Esophagus (tissue), 2 donors: Measurements from ENCODE around the gene SLC24A3. TPM values are rescaled to one million over a fixed set of nuclear protein-coding genes. Genes with fewer than 3 reads are reported as not detected.
A peak's percentile ranks its signal among the peaks of the same experiment; 100 is the strongest.

Experiments
- H3K27ac ChIP-seq, 2 donors: one replicate each; pipeline ENCODE4 v1.5.1; 2013; ENCODE audit warnings: low read depth in 2 of 2, mild to moderate bottlenecking in 2 of 2, inconsistent platforms in 1 of 2, low read length in 1 of 2, moderate library complexity in 1 of 2
- H3K27me3 ChIP-seq, 2 donors: one replicate each; pipeline ENCODE4 v1.6.1; 2013; ENCODE audit warnings: low read length in 2 of 2, control low read depth in 1 of 2, mild to moderate bottlenecking in 1 of 2; ENCODE audit not compliant: insufficient read depth in 2 of 2, control insufficient read depth in 1 of 2
- H3K36me3 ChIP-seq, 2 donors: one replicate each; pipeline ENCODE4 v1.6.1; 2013; ENCODE audit warnings: low read length in 1 of 2; ENCODE audit not compliant: control insufficient read depth in 2 of 2, insufficient read depth in 2 of 2
- H3K4me1 ChIP-seq, 2 donors: one replicate each; pipeline ENCODE4 v1.6.1; 2013; ENCODE audit warnings: low read length in 1 of 2; ENCODE audit not compliant: control insufficient read depth in 2 of 2, insufficient read depth in 2 of 2
- H3K4me3 ChIP-seq, 2 donors: one replicate each; pipeline ENCODE4 v1.5.1; 2013; ENCODE audit warnings: low read length in 2 of 2, mild to moderate bottlenecking in 2 of 2, low read depth in 1 of 2, moderate library complexity in 1 of 2
- H3K9me3 ChIP-seq, 2 donors: one replicate each; pipeline ENCODE4 v1.6.1; 2013; ENCODE audit warnings: mild to moderate bottlenecking in 2 of 2, low read depth in 1 of 2, low read length in 1 of 2, moderate library complexity in 1 of 2; ENCODE audit not compliant: control insufficient read depth in 2 of 2, insufficient read depth in 1 of 2
- WGBS, 2 donors: extraction: QIAGEN DNeasy Blood & Tissue Kit; methylation state at CpG; one replicate each; pipeline ENCODE4 v1.1.7; 2013; 5-methylcytosine and 5-hydroxymethylcytosine counted together
- polyA plus RNA-seq, 2 donors: library from polyadenylated mRNA; stranded (reverse); fragments of 200-250 nt; gene quantifications; one replicate each; pipeline ENCODE4 v1.2.3, GENCODE V29; 2013
- donor health status: healthy with polysubstance abuse.
- donor health status: Bipolar disorder and iron deficiency.

SLC24A3 gene
- polyA plus RNA-seq, 2 donors = 6.5 to 7.3 TPM

- 3 to 5% methylated on average over 51 to 54 of the region's 54 CpGs for WGBS, 2 donors
- no peaks in the 10 kb centered on the region for H3K9me3 ChIP-seq
- H3K27me3 ChIP-seq = no peaks in the 10 kb centered on the region
- peak overlapping the region; percentile 93 for H3K27ac ChIP-seq
- H3K4me1 ChIP-seq = peaks cover 0 to 2% of the 10 kb centered on the region in 2 donors
- H3K36me3 ChIP-seq = no peaks in the 10 kb centered on the region
- peak overlapping the region; percentile 71 for H3K4me3 ChIP-seq
Observed at GRCh38 chr20:19758501-19759331, 546.3 kb downstream of the SLC24A3 start.

DNA sequence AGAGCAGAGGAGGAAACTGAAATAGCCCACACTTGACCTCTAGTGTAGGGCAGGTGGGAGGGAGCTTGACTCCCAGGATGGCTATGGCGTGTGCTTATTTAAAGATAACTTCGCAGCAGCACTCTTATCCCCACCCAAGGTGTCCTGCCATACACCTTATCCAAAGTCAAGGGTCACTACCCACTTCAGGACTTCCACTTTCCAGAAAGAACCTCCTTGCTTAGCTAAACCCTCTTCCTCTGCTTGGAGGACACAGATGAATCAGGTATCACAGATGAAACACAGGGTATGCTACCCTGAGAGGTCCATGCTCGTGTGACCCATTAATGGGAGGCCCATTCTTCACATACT lies 547.9 kb downstream of the SLC24A3 start:
- 84 to 86% methylated on average over 3 of the region's 3 CpGs for WGBS, 2 donors
- Histone ChIP-seq H3K4me1 (peaks cover 0 to 2% of the 10 kb centered on the region in 2 donors), H3K4me3 (peak overlapping the region in 1 of 2 donors; percentile 71), H3K9me3 (no peaks in the 10 kb centered on the region), H3K27ac (peak overlapping the region; percentile 68 to 89), H3K36me3 (no peaks in the 10 kb centered on the region), H3K27me3 (no peaks in the 10 kb centered on the region)

DNA sequence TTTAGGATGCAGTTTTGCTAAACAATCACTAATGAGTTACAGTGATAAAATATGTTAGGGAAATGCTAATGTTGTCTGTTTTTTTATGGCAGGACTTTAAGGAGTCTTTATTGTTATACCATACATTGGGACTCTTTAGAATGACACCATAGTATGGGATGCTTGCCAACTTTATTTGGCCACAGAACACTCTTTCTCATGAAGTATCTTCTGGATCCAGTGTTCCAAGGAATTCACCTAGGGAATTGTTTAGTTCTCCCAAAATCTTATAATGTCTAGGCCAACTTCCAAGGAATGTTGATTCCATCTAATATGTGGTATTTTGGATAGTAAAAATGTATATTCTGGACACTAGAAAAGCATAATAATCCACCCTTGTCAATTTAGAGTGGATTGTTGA lies 548.9 kb downstream of the SLC24A3 start:
- Histone ChIP-seq H3K27ac (peak overlapping the region in 1 of 2 donors; percentile 26), H3K27me3 (no peaks in the 10 kb centered on the region), H3K4me1 (peaks cover 0 to 2% of the 10 kb centered on the region in 2 donors)

DNA sequence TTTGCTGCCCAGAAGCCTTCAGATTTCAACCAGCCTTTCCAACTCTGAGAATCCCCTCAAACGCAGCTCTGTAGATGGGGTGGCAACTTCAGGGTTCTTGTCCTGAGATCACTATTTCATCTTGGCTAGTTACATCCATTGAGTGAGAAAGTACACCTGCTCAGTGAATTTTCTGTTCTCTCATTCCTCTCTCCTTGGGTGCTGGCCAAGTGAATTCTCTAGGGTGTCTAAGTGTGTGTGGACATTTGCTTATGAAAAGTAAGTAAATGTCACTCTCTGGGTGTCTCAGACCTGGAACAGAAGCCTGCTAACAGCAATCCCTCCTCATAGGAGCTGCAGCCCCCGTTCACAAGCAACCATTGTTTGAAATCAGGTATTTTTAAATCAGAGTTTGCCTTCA lies 549.4 kb downstream of the SLC24A3 start:
- Histone ChIP-seq H3K4me1 (no peaks in the 10 kb centered on the region), H3K9me3 (no peaks in the 10 kb centered on the region), H3K27ac (no peak overlapping the region), H3K36me3 (no peaks in the 10 kb centered on the region), H3K27me3 (no peaks in the 10 kb centered on the region), H3K4me3 (no peak overlapping the region)
- 60 to 66% methylated on average over 2 of the region's 2 CpGs for WGBS, 2 donors

More for the DNA sequence above, 548.9 kb downstream of the SLC24A3 start:
- H3K36me3 ChIP-seq = no peaks in the 10 kb centered on the region
- H3K4me3 ChIP-seq = no peak overlapping the region
- no peaks in the 10 kb centered on the region for H3K9me3 ChIP-seq

GRCh38 chr20:19764207-19764606 lies 551.8 kb downstream of the SLC24A3 start:
- Histone ChIP-seq H3K27ac (no peak overlapping the region), H3K9me3 (no peaks in the 10 kb centered on the region), H3K27me3 (no peaks in the 10 kb centered on the region), H3K4me1 (peaks cover 0 to 2% of the 10 kb centered on the region in 2 donors), H3K36me3 (no peaks in the 10 kb centered on the region), H3K4me3 (no peak overlapping the region)
- WGBS, 2 donors = 73% methylated on average over 8 of the region's 8 CpGs

DNA sequence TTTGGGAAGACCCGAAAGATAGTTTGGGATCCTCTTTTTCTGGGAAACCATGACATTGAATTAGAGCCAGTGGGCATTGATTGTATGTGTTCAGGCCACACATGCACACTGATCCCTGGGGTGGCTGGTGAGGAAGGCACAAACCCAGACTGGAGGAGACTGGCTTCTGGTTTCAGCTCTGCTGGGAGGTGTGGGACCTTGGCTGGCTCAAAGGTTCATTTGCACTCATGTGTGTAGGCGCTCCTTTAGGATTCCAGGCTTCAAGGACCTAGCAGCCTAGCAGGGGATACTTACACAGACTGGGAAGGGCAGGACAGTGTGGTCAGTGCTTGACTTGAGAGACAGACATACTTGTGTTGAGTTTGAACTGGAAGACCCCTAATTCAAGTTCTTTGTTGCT lies 552.8 kb downstream of the SLC24A3 start:
- Histone ChIP-seq H3K9me3 (no peaks in the 10 kb centered on the region), H3K27ac (no peak overlapping the region), H3K36me3 (no peaks in the 10 kb centered on the region), H3K4me3 (no peak overlapping the region), H3K4me1 (peaks cover 0 to 2% of the 10 kb centered on the region in 2 donors), H3K27me3 (no peaks in the 10 kb centered on the region)
- WGBS, 2 donors = 91 to 96% methylated on average over 2 of the region's 2 CpGs

DNA sequence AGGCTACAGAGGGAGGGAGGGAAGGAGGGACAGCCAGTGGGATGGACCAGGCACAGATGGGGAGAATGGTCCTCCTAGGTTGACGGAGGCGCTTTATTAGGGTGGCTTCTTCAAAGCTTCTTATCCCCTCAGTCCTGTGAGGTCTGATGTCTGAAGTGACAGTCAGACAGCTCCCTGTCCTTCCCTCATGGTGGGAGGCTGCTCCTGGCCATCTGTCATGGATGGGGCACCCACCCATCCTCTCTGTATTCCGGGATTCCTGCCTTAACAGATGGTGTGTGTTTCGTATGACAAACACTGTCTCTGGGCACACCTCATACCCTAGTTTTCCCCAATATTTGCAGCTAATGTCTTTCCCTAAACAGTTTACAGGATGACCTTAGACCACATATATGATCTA lies 553.5 kb downstream of the SLC24A3 start:
- Histone ChIP-seq H3K9me3 (no peaks in the 10 kb centered on the region), H3K27me3 (no peaks in the 10 kb centered on the region), H3K4me3 (no peak overlapping the region), H3K27ac (no peak overlapping the region), H3K36me3 (no peaks in the 10 kb centered on the region), H3K4me1 (peaks cover 0 to 2% of the 10 kb centered on the region in 2 donors)
- 88 to 91% methylated on average over 4 of the region's 4 CpGs for WGBS, 2 donors

GRCh38 chr20:19767070-19767469 lies 554.6 kb downstream of the SLC24A3 start:
- 71 to 84% methylated on average over 4 of the region's 4 CpGs for WGBS, 2 donors
- Histone ChIP-seq H3K9me3 (no peaks in the 10 kb centered on the region), H3K27me3 (no peaks in the 10 kb centered on the region), H3K27ac (no peak overlapping the region), H3K4me3 (no peak overlapping the region), H3K36me3 (no peaks in the 10 kb centered on the region), H3K4me1 (peaks cover 0 to 2% of the 10 kb centered on the region in 2 donors)

DNA sequence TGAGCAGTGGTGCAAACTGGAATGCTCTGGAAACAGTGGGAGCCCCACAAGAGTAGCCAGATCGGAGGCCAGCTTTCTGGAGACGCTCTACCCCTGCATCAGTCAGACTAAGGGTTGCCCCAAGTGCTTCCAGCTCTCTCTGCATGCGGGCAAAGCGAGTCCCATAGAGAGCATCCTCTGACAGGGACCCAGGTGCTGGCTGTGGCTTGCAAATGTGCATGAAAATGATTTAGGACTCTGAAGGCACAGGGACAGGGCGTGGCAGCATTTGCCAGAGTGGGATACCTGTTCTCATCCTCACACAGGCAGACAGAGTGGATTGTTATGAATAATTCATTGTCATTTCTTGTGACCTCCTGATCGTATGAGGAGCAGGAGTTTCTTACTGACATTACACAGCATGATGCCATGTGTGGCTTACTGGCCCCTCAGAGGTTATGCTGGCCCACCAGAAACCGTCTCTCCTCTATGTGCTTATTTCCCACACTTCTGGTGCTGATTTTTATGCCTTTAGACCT lies 555.9 kb downstream of the SLC24A3 start:
- 93 to 94% methylated on average over 7 of the region's 7 CpGs for WGBS, 2 donors
- Histone ChIP-seq H3K36me3 (no peaks in the 10 kb centered on the region), H3K27me3 (no peaks in the 10 kb centered on the region), H3K4me3 (no peak overlapping the region), H3K4me1 (peaks cover 0 to 2% of the 10 kb centered on the region in 2 donors), H3K27ac (no peak overlapping the region), H3K9me3 (no peaks in the 10 kb centered on the region)

DNA sequence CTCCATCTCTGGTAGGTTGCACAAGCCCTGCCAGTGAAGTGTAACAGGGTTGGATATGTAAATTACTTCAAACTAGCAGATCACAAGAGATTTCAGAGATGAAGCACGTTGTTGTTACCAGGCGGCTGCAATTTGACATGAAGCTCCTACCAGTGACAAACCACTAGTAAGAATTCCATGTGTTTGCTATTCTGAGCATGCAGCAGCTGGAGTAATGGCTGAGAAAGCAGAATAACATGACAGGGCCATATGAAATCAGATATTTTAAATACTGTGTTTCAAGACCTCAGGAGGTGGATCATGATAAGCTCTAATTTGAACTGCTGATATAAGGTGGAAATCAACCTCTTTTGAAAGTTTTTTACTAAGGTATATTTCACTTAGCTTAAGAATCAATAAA lies 557.1 kb downstream of the SLC24A3 start:
- no peak overlapping the region for H3K27ac ChIP-seq
- no peak overlapping the region for H3K4me3 ChIP-seq
- peaks cover 0 to 2% of the 10 kb centered on the region in 2 donors for H3K4me1 ChIP-seq
- H3K36me3 ChIP-seq = no peaks in the 10 kb centered on the region
- H3K27me3 ChIP-seq = no peaks in the 10 kb centered on the region
- 79 to 85% methylated on average over 2 of the region's 2 CpGs for WGBS, 2 donors
- no peaks in the 10 kb centered on the region for H3K9me3 ChIP-seq
